HG02981 (cell line): ENCODE measurements around the gene CAND1.
A peak's percentile ranks its signal among the peaks of the same experiment; 100 is the strongest.

Experiments
- ATAC-seq: cut with Tn5 transposase; IDR thresholded peaks from one replicate; pipeline ENCODE4 v1.9.1; 2021; ENCODE audit warnings: mild to moderate bottlenecking, moderate library complexity; ENCODE audit not compliant: unreplicated experiment

Gene CAND1

GRCh38 chr12:67268896-67269632 lies at the start of gene CAND1:
TSS of gene CAND1 (plus strand) at chr12:67269358. CDS start at chr12:67269718, 360 bp downstream.
- peak; percentile 69 for ATAC-seq

GRCh38 chr12:67220065-67220464 lies 49.1 kb upstream of the CAND1 start:
- ATAC-seq = no peak

DNA sequence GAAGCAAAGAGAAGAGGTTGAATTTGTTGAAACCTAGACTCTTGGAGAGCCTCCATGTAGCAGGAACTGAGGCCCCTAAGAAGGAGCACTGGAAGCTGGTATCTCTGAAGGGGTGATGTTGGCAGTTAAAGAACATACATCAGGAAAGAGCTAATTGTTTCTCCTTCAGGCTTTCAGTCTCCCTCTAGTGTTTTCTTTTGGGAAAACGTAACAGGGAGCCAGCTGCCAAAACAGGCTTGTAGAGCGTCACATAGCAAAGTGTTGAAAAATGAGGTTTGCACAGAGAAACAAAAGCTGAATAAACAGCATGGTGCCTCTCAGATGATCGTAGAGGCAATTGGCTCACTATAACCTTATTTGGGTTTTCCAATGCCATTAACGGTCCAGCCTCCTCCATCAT lies 46.9 kb upstream of the CAND1 start:
- no peak for ATAC-seq

GRCh38 chr12:67223225-67223624 lies 45.9 kb upstream of the CAND1 start:
- ATAC-seq = no peak

GRCh38 chr12:67237231-67237630 lies 31.9 kb upstream of the CAND1 start:
- no peak for ATAC-seq

GRCh38 chr12:67239061-67239460 lies 30.1 kb upstream of the CAND1 start:
- no peak for ATAC-seq

DNA sequence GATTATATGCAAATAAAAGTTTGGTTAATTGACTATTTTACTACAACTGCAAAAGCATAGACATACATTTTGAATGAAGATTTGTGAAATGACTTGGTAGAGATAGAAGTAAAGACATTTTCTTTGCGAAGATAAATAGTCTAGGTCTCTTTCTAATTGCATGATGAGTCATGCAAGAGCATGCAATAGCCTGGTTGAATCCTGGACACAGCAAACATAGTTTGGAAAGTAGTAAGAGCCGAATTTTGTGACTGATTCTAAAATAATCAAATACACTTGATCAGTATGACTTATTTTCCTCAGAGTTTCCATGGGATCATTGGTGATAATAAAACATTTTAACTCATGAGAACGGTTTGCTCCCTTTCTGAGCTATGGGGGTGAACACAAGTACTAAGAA lies 27.7 kb upstream of the CAND1 start:
- ATAC-seq = no peak

DNA sequence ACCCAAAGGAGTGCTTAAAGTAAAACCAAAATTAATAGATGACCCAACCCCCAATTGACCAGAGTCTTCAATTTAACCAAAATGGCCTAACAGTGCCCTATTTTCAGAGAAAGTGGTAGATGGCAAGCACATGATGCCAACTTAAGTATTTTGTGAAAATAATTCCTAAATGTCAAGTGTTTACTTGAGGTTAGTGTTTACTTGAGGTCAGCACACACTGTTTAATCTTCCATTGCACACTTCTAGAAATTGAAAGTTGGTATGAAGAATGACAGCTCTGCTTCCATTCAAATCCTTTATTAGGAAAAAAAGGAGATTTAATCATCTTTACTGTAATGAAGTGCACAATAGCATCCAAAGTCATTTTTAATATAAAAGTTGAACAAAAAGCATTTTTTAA lies 25.9 kb upstream of the CAND1 start:
- no peak for ATAC-seq

DNA sequence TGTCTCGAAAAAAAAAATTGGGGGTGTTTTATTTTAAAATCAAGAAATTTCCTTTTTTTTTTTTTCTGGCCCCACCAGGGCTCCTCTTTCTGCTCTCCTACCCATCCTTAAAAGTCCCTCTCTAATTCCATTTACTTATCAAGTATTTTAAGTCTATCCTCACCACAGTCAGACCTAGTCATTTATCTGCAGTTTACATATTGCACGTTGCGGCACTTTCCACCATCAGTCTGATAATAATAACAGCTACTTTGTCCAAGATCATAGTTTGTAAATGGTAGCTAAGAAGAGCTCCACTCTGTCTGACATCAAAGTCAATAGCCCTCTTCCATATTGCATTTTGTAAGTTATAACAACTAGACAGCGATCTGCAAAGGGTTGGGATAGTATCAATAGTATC lies 23.6 kb upstream of the CAND1 start:
- ATAC-seq = no peak

- no peak for ATAC-seq
Observed at GRCh38 chr12:67251012-67251411, 18.1 kb upstream of the CAND1 start.

GRCh38 chr12:67254372-67255026 lies 14.7 kb upstream of the CAND1 start:
- ATAC-seq = no peak

GRCh38 chr12:67256649-67257048 lies 12.5 kb upstream of the CAND1 start:
- ATAC-seq = no peak

DNA sequence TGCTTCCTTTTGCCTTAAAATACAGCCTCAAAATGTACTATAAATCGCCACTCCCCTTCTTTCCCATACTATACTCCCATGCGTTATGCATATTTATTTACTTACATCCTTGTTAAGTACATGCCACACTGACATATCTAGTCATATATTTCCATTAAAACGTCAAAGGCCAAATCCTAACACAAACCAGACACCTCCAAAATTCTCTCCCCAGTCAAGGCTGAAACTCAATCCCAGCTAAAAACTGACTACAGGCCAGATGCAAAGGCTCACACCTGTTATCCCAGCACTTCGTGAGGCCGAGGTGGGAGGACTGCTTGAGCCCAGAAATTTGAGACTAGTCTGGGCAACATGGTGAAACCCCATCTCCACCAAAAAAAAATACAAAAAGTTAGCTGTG lies 5.7 kb upstream of the CAND1 start:
- ATAC-seq = no peak

DNA sequence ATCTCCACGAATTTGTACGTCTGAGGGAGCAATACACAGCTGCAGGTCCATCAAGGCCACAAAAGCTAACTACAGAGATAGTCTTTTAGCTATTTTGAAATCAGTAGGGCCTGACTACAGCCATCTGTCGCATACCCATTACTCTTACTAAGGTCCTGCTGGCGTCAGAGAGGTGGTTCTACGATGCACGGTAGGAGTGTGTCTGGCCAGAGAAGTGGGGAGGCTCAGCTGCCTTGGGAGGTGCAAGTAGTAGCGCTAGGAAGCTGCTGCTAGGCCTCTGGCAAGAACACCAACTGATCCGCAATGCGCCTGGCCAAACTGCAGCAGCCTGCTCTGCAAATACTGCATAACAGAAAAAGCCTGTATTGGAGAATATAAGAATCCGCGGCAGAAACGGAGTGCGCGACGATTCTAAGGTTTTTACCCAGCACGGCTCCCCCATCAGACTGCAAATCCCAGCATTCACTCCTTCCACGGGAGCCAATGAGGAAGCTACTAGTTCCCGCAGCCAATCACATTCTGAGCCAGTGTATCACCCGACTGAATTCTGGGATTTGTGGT lies 743 bp upstream of the CAND1 start:
- ATAC-seq = peak; percentile 74

GRCh38 chr12:67269633-67270573 lies 745 bp downstream of the CAND1 start:
- peak; percentile 10 for ATAC-seq

DNA sequence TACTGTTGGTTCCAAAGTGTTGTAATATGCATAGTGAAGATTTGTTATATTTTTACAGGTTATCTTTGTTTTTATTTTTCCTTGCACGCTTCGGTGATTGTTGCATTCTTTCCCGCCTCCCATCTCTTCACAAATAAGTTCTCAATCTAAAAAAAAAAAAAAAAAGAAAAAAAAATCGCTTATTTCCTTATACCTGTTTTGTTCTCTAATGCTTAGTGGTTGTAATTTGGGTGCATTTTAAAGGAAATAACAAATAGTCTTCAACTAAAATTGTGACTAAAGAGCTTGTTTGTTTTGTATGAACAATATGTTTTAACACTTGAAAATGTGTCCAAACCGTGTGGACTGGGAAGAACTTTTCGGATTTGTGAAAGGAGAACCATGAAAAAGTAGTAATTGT lies 1.5 kb downstream of the CAND1 start:
- ATAC-seq = no peak

GRCh38 chr12:67271976-67272375 lies 2.8 kb downstream of the CAND1 start:
- ATAC-seq = no peak

DNA sequence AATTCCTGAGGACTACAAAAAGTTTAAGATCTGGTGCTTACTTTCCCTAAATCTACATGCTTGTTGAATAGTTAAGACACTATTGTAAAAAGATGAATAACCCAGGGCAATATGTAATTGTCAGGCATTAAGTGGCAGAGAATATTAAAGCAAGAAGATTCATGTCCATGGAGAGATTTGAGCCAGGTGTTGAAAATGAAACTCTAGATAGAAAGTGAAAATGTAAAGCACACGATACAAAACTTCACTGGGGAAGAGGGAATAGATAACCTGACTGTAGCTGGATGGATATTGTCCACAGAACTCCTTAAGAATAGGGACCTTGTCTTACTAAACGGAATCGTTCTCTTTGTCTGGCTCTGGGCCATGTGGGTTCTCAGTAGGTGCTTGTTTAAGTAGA lies 5.0 kb downstream of the CAND1 start:
- no peak for ATAC-seq

DNA sequence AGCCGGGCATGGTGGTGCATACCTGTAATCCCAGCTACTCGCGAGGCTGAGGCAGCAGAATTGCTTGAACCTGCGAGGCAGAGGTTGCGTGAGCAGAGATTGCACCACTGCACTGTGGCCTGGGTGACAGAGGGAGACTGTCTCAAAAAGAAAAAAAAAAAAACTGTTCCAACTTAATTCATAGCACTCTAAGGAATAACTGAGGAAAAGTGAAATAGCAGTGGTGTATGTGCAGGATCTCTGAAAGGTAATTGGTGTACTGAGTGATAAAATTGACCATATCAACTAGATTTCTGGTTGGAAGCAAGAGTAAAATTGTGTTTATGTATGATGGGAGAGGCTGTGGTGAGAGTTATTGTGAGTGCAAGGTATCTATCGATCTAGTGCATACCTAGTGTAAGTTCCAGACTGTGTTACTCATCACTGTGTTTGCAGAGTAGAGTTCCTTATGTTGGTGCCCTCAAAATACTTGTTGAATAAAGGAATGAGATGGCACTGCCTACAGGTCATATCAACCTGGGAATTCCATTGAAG lies 6.3 kb downstream of the CAND1 start:
- no peak for ATAC-seq

DNA sequence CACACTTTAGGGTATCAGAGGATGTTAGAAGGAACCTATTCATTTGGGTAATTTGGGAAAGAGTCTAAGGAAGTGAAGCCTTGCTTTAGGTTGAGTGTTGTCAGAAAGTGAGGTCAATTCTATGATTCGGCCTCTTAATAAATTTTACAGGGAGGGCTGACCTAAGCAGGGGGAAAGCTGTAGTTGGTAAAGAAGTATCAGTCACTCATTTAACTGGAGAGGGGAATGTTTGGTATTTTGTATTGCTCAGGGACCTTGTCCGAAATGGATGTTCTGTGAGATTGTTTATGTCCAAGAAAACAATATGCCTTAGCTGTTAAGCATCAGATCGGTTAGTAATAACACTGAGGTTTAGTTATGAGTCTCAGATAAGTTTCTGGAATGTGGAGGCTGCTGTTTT lies 7.3 kb downstream of the CAND1 start:
- no peak for ATAC-seq

GRCh38 chr12:67279637-67280036 lies 10.5 kb downstream of the CAND1 start:
- no peak for ATAC-seq
